Measurements from ENCODE around the gene GRP. TPM values are rescaled to one million over a fixed set of nuclear protein-coding genes. Genes with fewer than 3 reads are reported as not detected.
"Not testable (repeated sequence)": the region's sequence is repeated elsewhere in the genome, so short reads cannot be mapped to it uniquely, and the experiment has no call there.

Gene GRP
- total RNA-seq, 4 donors from 2014 or later = not detected

- no peak for DNase-seq (ENCODE audit: low spot score in 2 of 2)
- H3K4me3 ChIP-seq (ENCODE audit: low read depth, poor library complexity, severe bottlenecking) = no peak overlapping the region
- intact Hi-C loops (cut with DNase I; ENCODE audit: low total_unique reads) = no loop called here
- TF ChIP-seq POLR2A (IDR thresholded peaks at IDR 0.05) = no peak
- TF ChIP-seq CTCF (IDR thresholded peaks at IDR 0.05) = no peak
These were observed 18.4 kb downstream of the GRP start for GRCh38 chr18:59238385-59238784.

GRCh38 chr18:59239642-59240041, 19.7 kb downstream of the GRP start:
- DNase-seq (ENCODE audit: low spot score in 2 of 2) = no peak
- H3K4me3 ChIP-seq (ENCODE audit: low read depth, poor library complexity, severe bottlenecking) = no peak overlapping the region
- 71 to 75% methylated on average over 4 of the region's 4 CpGs for WGBS, 2 donors
- intact Hi-C loops (cut with DNase I; ENCODE audit: low total_unique reads) = no loop called here
- TF ChIP-seq CTCF (IDR thresholded peaks at IDR 0.05) = no peak
- TF ChIP-seq POLR2A (IDR thresholded peaks at IDR 0.05) = no peak

- 74 to 75% methylated on average over 2 of the region's 2 CpGs for WGBS, 2 donors
- no peak for TF ChIP-seq CTCF (IDR thresholded peaks at IDR 0.05)
- TF ChIP-seq POLR2A (IDR thresholded peaks at IDR 0.05) = no peak
- DNase-seq (ENCODE audit: low spot score in 2 of 2) = no peak
- no peak overlapping the region for H3K4me3 ChIP-seq (ENCODE audit: low read depth, poor library complexity, severe bottlenecking)
- intact Hi-C loops (cut with DNase I; ENCODE audit: low total_unique reads) = no loop called here
These were observed 22.9 kb downstream of the GRP start for GRCh38 chr18:59242906-59243305.

- H3K4me3 ChIP-seq (ENCODE audit: low read depth, poor library complexity, severe bottlenecking) = no peak overlapping the region
- WGBS, 2 donors = 66 to 75% methylated on average over 4 of the region's 4 CpGs
- TF ChIP-seq POLR2A (IDR thresholded peaks at IDR 0.05) = no peak
- TF ChIP-seq CTCF (IDR thresholded peaks at IDR 0.05) = no peak
- intact Hi-C loops (cut with DNase I; ENCODE audit: low total_unique reads) = no loop called here
- DNase-seq (ENCODE audit: low spot score in 2 of 2) = no peak
These were observed 26.8 kb downstream of the GRP start for GRCh38 chr18:59246796-59247195.

- WGBS, 2 donors = 10 to 19% methylated on average over 5 of the region's 5 CpGs
- H3K4me3 ChIP-seq (ENCODE audit: low read depth, poor library complexity, severe bottlenecking) = no peak overlapping the region
- peak in 1 of 2 donors; percentile 45 for DNase-seq (ENCODE audit: low spot score in 2 of 2)
- intact Hi-C loops (cut with DNase I; ENCODE audit: low total_unique reads) = no loop called here
- no peak for TF ChIP-seq POLR2A (IDR thresholded peaks at IDR 0.05)
- peak in 1 of 3 donors; percentile 29 for TF ChIP-seq CTCF (IDR thresholded peaks at IDR 0.05)
These were observed 29.3 kb downstream of the GRP start for GRCh38 chr18:59249199-59249774.

GRCh38 chr18:59255491-59255890, 35.5 kb downstream of the GRP start:
- H3K4me3 ChIP-seq (ENCODE audit: low read depth, poor library complexity, severe bottlenecking); DNase-seq (ENCODE audit: low spot score in 2 of 2); intact Hi-C loops (cut with DNase I; ENCODE audit: low total_unique reads): not testable (repeated sequence)
- WGBS, 2 donors = 84 to 91% methylated on average over 2 to 20 of the region's 30 CpGs

GRCh38 chr18:59261842-59262241, 41.9 kb downstream of the GRP start:
- 86 to 94% methylated on average over 3 of the region's 3 CpGs for WGBS, 2 donors
- intact Hi-C loops (cut with DNase I; ENCODE audit: low total_unique reads); DNase-seq (ENCODE audit: low spot score in 2 of 2); H3K4me3 ChIP-seq (ENCODE audit: low read depth, poor library complexity, severe bottlenecking): not testable (repeated sequence)

- intact Hi-C loops (cut with DNase I; ENCODE audit: low total_unique reads); H3K4me3 ChIP-seq (ENCODE audit: low read depth, poor library complexity, severe bottlenecking); DNase-seq (ENCODE audit: low spot score in 2 of 2): not testable (repeated sequence)
- 88 to 100% methylated on average over 2 of the region's 2 CpGs for WGBS, 2 donors
These were observed 42.3 kb downstream of the GRP start for GRCh38 chr18:59262243-59262642.
